Esophagus muscularis mucosa (tissue), 4 donors: ENCODE results near the gene PREP. TPM values are rescaled to one million over a fixed set of nuclear protein-coding genes. Genes with fewer than 3 reads are reported as not detected.

Experiments
- DNase-seq: peaks from one replicate; pipeline ENCODE4 v3.0.0-alpha.2; 2017; ENCODE audit errors: extremely low spot score
- H3K27ac ChIP-seq, 4 donors: fragments of 200-600 bp; sonication (generic); replicated peaks in 1 of 4; 1 replicate in 3 of 4; 2 replicates in 1 of 4; pipeline ENCODE4 v1.5.1; 2016 to 2019; ENCODE audit warnings: mild to moderate bottlenecking in 1 of 4
- H3K27me3 ChIP-seq, 4 donors: fragments of 200-600 bp; sonication (generic); one replicate each; pipeline versions ENCODE4 v1.5.1 to v1.6.0; 2016 to 2019
- H3K36me3 ChIP-seq, 4 donors: fragments of 200-600 bp; sonication (generic); one replicate each; pipeline ENCODE4 v1.5.1; 2016 to 2019
- H3K4me1 ChIP-seq, 4 donors: fragments of 200-600 bp; sonication (generic); one replicate each; pipeline ENCODE4 v1.5.1; 2016 to 2019
- H3K4me3 ChIP-seq, 4 donors: fragments of 200-600 bp; sonication (generic); 1 replicate in 2 of 4; 2 replicates in 2 of 4; pipeline ENCODE4 v1.5.1; 2016 to 2019; ENCODE audit warnings: mild to moderate bottlenecking in 4 of 4, moderate library complexity in 1 of 4
- H3K9me3 ChIP-seq, 4 donors: fragments of 200-600 bp; sonication (generic); 1 replicate in 3 of 4; 2 replicates in 1 of 4; pipeline ENCODE4 v1.5.1; 2016 to 2019
- CTCF ChIP-seq, 3 experiments: fragments of 200-600 bp in 2 of 3; fragments of 450-650 bp in 1 of 3; sonication (generic) in 2 of 3; IDR thresholded peaks; one replicate each; pipeline ENCODE4 v1.5.1; 2017 to 2019; ENCODE audit warnings: antibody characterized with exemption in 3 of 3, mild to moderate bottlenecking in 2 of 3, moderate library complexity in 1 of 3
- EP300 ChIP-seq: sonication (generic); formaldehyde crosslinking; IDR thresholded peaks from one replicate; pipeline ENCODE4 v1.6.1; 2017; ENCODE audit warnings: antibody characterized with exemption
- POLR2A ChIP-seq: fragments of 450-650 bp; IDR thresholded peaks from one replicate; pipeline ENCODE4 v1.6.1; 2017; ENCODE audit warnings: antibody characterized with exemption, moderate library complexity, mild to moderate bottlenecking, low read depth
- POLR2AphosphoS5 ChIP-seq, 2 donors: sonication (generic); formaldehyde crosslinking; IDR thresholded peaks; one replicate each; pipeline ENCODE4 v1.6.1; 2017; ENCODE audit warnings: antibody characterized with exemption in 2 of 2
- WGBS: methylation state at CpG from one replicate; pipeline ENCODE4 v1.1.5; 2018; 5-methylcytosine and 5-hydroxymethylcytosine counted together
- intact Hi-C: fragments of 100-400 bp; cut with DNase I; formaldehyde crosslinking; loops from one replicate; pipeline ENCODE4 v1.15.1; 2023
- total RNA-seq, 4 donors: library from RNA; depleted of rRNA; stranded (reverse); fragments of >200 nt; gene quantifications; one replicate each; pipeline versions ENCODE4 v1.1.0 to v1.2.1, GENCODE V29; 2016

PREP gene
- total RNA-seq, 4 donors from 2014 or later, result 17.9 to 21.6 (median 19.0) TPM

GRCh38 chr6:105318660-105319059 lies 84.2 kb downstream of the PREP start:
- intact Hi-C loops, result loop anchor here (5.0 kb wide), 1 partner anchor 84 kb away; the partner anchor contains the start of gene PREP
- WGBS, result 90% methylated on average over 7 of the region's 7 CpGs
- peak; percentile 26 for DNase-seq

GRCh38 chr6:105317607-105318533 lies 85.0 kb downstream of the PREP start:
- TF ChIP-seq CTCF (IDR thresholded peaks at IDR 0.05) (peak in 2 of 3 experiments; percentile 19 to 25), POLR2AphosphoS5 (IDR thresholded peaks at IDR 0.05) (no peak)
- 93% methylated on average over 6 of the region's 6 CpGs for whole genome bisulfite sequencing
- DNase-seq, result peak; percentile 68
- Histone ChIP-seq H3K4me1 (peaks cover 0 to 7% (median 0%) of the 10 kb centered on the region in 4 donors), H3K4me3 (no peak overlapping the region), H3K36me3 (peaks cover 9 to 43% (median 20%) of the 10 kb centered on the region in 4 donors), H3K9me3 (no peaks in the 10 kb centered on the region), H3K27ac (no peak overlapping the region), H3K27me3 (no peaks in the 10 kb centered on the region)
- intact Hi-C loops, result loop anchor here (5.0 kb wide), 1 partner anchor 84 kb away; the partner anchor contains the start of gene PREP

More at GRCh38 chr6:105318660-105319059, 84.2 kb downstream of the PREP start:
- H3K27me3 ChIP-seq, result no peaks in the 10 kb centered on the region
- peaks cover 0 to 7% (median 0%) of the 10 kb centered on the region in 4 donors for H3K4me1 ChIP-seq
- peaks cover 7 to 44% (median 27%) of the 10 kb centered on the region in 4 donors for H3K36me3 ChIP-seq
- TF ChIP-seq CTCF (IDR thresholded peaks at IDR 0.05) (no peak), EP300 (no peak), POLR2AphosphoS5 (IDR thresholded peaks at IDR 0.05) (no peak), POLR2A (no peak)
- H3K9me3 ChIP-seq, result no peaks in the 10 kb centered on the region
- no peak overlapping the region for H3K4me3 ChIP-seq
- no peak overlapping the region for H3K27ac ChIP-seq

- intact Hi-C loops, result no loop called here
- no peaks in the 10 kb centered on the region for H3K27me3 ChIP-seq
- H3K4me1 ChIP-seq, result no peaks in the 10 kb centered on the region
- peaks cover 0 to 31% (median 3%) of the 10 kb centered on the region in 4 donors for H3K36me3 ChIP-seq
- no peak for TF ChIP-seq CTCF (IDR thresholded peaks at IDR 0.05)
- no peak for TF ChIP-seq EP300
- TF ChIP-seq POLR2AphosphoS5 (IDR thresholded peaks at IDR 0.05), result no peak
- TF ChIP-seq POLR2A, result no peak
- DNase-seq, result peak; percentile 7
- H3K9me3 ChIP-seq, result no peaks in the 10 kb centered on the region
- 85% methylated on average over 4 of the region's 4 CpGs for WGBS
- no peak overlapping the region for H3K27ac ChIP-seq
- no peak overlapping the region for H3K4me3 ChIP-seq
These were observed 89.7 kb downstream of the PREP start for GRCh38 chr6:105313211-105313610.

GRCh38 chr6:105310947-105311346 lies 91.9 kb downstream of the PREP start:
- intact Hi-C loops, result no loop called here
- Histone ChIP-seq H3K4me3 (no peak overlapping the region), H3K27me3 (no peaks in the 10 kb centered on the region), H3K4me1 (no peaks in the 10 kb centered on the region), H3K9me3 (no peaks in the 10 kb centered on the region), H3K36me3 (peaks cover 0 to 27% (median 9%) of the 10 kb centered on the region in 4 donors), H3K27ac (no peak overlapping the region)
- 87% methylated on average over 3 of the region's 3 CpGs for WGBS
- TF ChIP-seq EP300 (no peak), POLR2AphosphoS5 (IDR thresholded peaks at IDR 0.05) (no peak), POLR2A (no peak), CTCF (IDR thresholded peaks at IDR 0.05) (no peak)
- DNase-seq, result no peak
